Tibial nerve (tissue), 4 donors: Measurements from ENCODE around the gene TK1.

Source experiments
- EP300 ChIP-seq, 2 donors: sonication (generic); formaldehyde crosslinking; IDR thresholded peaks; one replicate each; pipeline ENCODE4 v1.6.1; 2017; ENCODE audit warnings: antibody characterized with exemption in 2 of 2, mild to moderate bottlenecking in 1 of 2
- TF ChIP-seq, protein P1 (sequence below), 5 experiments: fragments of 200-600 bp in 3 of 5; fragments of 450-650 bp in 2 of 5; sonication (generic) in 3 of 5; IDR thresholded peaks; one replicate each; pipeline ENCODE4 v1.5.1; 2016 to 2019; ENCODE audit warnings: antibody characterized with exemption in 5 of 5, mild to moderate bottlenecking in 3 of 5, moderate library complexity in 2 of 5

DNA sequence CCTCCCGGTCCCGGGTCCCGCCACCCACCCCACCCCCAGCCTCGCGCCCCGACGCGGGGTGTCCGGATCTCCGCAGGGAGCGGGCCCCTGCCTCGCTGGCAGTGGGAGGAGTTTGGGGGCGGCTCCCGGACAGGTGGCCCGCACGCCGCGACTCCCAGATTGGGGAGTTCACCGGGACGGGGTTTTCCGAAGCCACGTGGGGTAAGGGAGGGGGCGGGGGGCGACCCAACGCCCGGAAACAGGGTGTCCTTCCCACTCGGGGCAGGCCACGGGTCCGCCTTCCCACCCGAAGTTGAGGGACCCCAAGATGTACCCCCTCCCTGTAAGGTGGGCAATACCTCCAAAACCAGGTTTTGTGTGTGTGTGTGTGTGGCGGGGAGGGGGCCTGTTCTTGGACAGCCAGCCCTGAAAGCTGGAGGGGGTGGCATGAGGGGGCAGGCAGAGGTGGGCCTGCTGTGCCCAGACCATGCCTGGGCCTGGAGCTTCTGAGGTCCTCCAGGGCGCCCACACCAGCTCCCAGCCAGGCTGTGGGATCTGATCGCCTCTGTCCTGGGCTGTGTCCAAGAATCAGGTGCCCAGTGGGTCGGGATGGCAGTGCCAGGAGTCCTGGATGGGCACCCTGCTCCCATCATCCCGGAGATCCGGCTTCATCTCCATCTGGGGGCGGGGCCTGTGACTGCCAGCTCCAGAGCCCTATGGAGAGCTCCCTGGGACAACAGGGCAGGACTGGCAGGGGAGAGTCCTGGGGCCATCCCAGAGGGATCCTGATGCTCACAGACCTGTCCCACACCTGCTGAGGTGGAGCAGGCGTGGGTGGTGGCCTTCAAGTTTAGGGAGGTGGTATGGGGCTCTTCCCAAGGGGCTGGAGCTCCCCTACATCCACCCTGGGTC is 17.7 kb downstream of the TK1 start:
- no peak for TF ChIP-seq EP300 (IDR thresholded peaks at IDR 0.05)
- TF ChIP-seq, protein P1, sequence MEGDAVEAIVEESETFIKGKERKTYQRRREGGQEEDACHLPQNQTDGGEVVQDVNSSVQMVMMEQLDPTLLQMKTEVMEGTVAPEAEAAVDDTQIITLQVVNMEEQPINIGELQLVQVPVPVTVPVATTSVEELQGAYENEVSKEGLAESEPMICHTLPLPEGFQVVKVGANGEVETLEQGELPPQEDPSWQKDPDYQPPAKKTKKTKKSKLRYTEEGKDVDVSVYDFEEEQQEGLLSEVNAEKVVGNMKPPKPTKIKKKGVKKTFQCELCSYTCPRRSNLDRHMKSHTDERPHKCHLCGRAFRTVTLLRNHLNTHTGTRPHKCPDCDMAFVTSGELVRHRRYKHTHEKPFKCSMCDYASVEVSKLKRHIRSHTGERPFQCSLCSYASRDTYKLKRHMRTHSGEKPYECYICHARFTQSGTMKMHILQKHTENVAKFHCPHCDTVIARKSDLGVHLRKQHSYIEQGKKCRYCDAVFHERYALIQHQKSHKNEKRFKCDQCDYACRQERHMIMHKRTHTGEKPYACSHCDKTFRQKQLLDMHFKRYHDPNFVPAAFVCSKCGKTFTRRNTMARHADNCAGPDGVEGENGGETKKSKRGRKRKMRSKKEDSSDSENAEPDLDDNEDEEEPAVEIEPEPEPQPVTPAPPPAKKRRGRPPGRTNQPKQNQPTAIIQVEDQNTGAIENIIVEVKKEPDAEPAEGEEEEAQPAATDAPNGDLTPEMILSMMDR (IDR thresholded peaks at IDR 0.05): no peak
